Measurements from ENCODE around the gene RAB40B. TPM values are rescaled to one million over a fixed set of nuclear protein-coding genes. Genes with fewer than 3 reads are reported as not detected.

RAB40B gene
- total RNA-seq, 3 donors from 2014 or later, result 21.0 to 52.4 (median 23.9) TPM

- Histone ChIP-seq H3K36me3 (ENCODE audit: low read depth) (no peaks in the 10 kb centered on the region), H3K9me3 (no peaks in the 10 kb centered on the region), H3K4me1 (ENCODE audit: low read depth) (peaks cover 24% of the 10 kb centered on the region), H3K4me3 (no peak overlapping the region)
- peak; percentile 68 for ATAC-seq
- no peak for TF ChIP-seq CTCF (IDR thresholded peaks at IDR 0.05)
- peak in 2 of 3 donors; percentile 23 to 37 for DNase-seq
- intact Hi-C loops (cut with DNase I, micrococcal nuclease), result no loop called here
Observed at GRCh38 chr17:82674656-82675475, 23.6 kb downstream of the RAB40B start.

GRCh38 chr17:82670661-82671450 lies 27.6 kb downstream of the RAB40B start:
- Histone ChIP-seq H3K36me3 (ENCODE audit: low read depth) (no peaks in the 10 kb centered on the region), H3K9me3 (no peaks in the 10 kb centered on the region), H3K4me3 (no peak overlapping the region), H3K4me1 (ENCODE audit: low read depth) (peaks cover 22% of the 10 kb centered on the region)
- intact Hi-C loops (cut with DNase I, micrococcal nuclease), result no loop called here
- ATAC-seq (no peak), DNase-seq (peak in 2 of 3 donors; percentile 15 to 22)
- no peak for TF ChIP-seq CTCF (IDR thresholded peaks at IDR 0.05)

GRCh38 chr17:82668631-82669099 lies 29.8 kb downstream of the RAB40B start:
- H3K36me3 ChIP-seq (ENCODE audit: low read depth), result no peaks in the 10 kb centered on the region
- ATAC-seq (peak; percentile 94), DNase-seq (peak; percentile 74 to 82 (median 74))
- intact Hi-C loops (cut with DNase I, micrococcal nuclease), result no loop called here
- H3K4me1 ChIP-seq (ENCODE audit: low read depth), result peaks cover 14% of the 10 kb centered on the region
- no peak overlapping the region for H3K4me3 ChIP-seq
- TF ChIP-seq CTCF (IDR thresholded peaks at IDR 0.05), result peak; percentile 60
- no peaks in the 10 kb centered on the region for H3K9me3 ChIP-seq

- intact Hi-C loops (cut with DNase I, micrococcal nuclease), result no loop called here
Observed at GRCh38 chr17:82668024-82668630, 30.4 kb downstream of the RAB40B start.

More at GRCh38 chr17:82668024-82668630, 30.4 kb downstream of the RAB40B start:
- no peaks in the 10 kb centered on the region for H3K9me3 ChIP-seq
- H3K4me1 ChIP-seq (ENCODE audit: low read depth), result peaks cover 14% of the 10 kb centered on the region
- ATAC-seq (no peak), DNase-seq (peak in 2 of 3 donors; percentile 10 to 40)
- no peaks in the 10 kb centered on the region for H3K36me3 ChIP-seq (ENCODE audit: low read depth)
- no peak for TF ChIP-seq CTCF (IDR thresholded peaks at IDR 0.05)
- no peak overlapping the region for H3K4me3 ChIP-seq

Data from mucosa of descending colon (tissue), 3 donors.